NCI-H1694 (cell line): ENCODE results near the gene OTC.
A peak's percentile ranks its signal among the peaks of the same experiment; 100 is the strongest.

Experiments
- DNase-seq: peaks from one replicate; lab custom pipeline; 2025; lab: John Stamatoyannopoulos, UW

OTC gene

GRCh38 chrX:38357747-38358673 is 5.6 kb downstream of the OTC start:
- no peak for DNase-seq

GRCh38 chrX:38363046-38363445 is 10.6 kb downstream of the OTC start:
- DNase-seq, result no peak

- no peak for DNase-seq
These were observed 13.6 kb downstream of the OTC start for GRCh38 chrX:38365954-38366353.

- no peak for DNase-seq
These were observed 16.4 kb downstream of the OTC start for GRCh38 chrX:38368774-38369173.

GRCh38 chrX:38371641-38372040 is 19.2 kb downstream of the OTC start:
- no peak for DNase-seq

GRCh38 chrX:38374431-38374830 is 22.0 kb downstream of the OTC start:
- no peak for DNase-seq

- no peak for DNase-seq
These were observed 23.5 kb downstream of the OTC start for GRCh38 chrX:38375891-38376290.

- no peak for DNase-seq
These were observed 24.3 kb downstream of the OTC start for GRCh38 chrX:38376747-38377146.

GRCh38 chrX:38379088-38379487 is 26.7 kb downstream of the OTC start:
- no peak for DNase-seq

- no peak for DNase-seq
These were observed 30.3 kb downstream of the OTC start for GRCh38 chrX:38382663-38383062.

- no peak for DNase-seq
These were observed 48.0 kb downstream of the OTC start for GRCh38 chrX:38400389-38400910.

- no peak for DNase-seq
These were observed 49.7 kb downstream of the OTC start for GRCh38 chrX:38402118-38402517.

GRCh38 chrX:38403834-38404233 is 51.4 kb downstream of the OTC start:
- no peak for DNase-seq

- no peak for DNase-seq
These were observed 54.7 kb downstream of the OTC start for GRCh38 chrX:38407126-38407525.

GRCh38 chrX:38409289-38409688 is 56.9 kb downstream of the OTC start:
- no peak for DNase-seq

GRCh38 chrX:38426785-38427184 is 74.4 kb downstream of the OTC start:
- peak; percentile 12 for DNase-seq

GRCh38 chrX:38431525-38431924 is 79.1 kb downstream of the OTC start:
- DNase-seq, result no peak

- no peak for DNase-seq
These were observed 82.7 kb downstream of the OTC start for GRCh38 chrX:38435130-38435529.

- no peak for DNase-seq
These were observed 84.7 kb downstream of the OTC start for GRCh38 chrX:38437093-38437492.

GRCh38 chrX:38438321-38438720 is 85.9 kb downstream of the OTC start:
- no peak for DNase-seq

GRCh38 chrX:38452603-38453002 is 100.2 kb downstream of the OTC start:
- no peak for DNase-seq

GRCh38 chrX:38458071-38458470 is 105.7 kb downstream of the OTC start:
- DNase-seq, result peak; percentile 38

- DNase-seq, result no peak
These were observed 109.9 kb downstream of the OTC start for GRCh38 chrX:38462257-38462656.

GRCh38 chrX:38465686-38466085 is 113.3 kb downstream of the OTC start:
- no peak for DNase-seq
